Measurements from ENCODE around the gene PRRT1.

Gene PRRT1

GRCh38 chr6:32179766-32180405 is 28.1 kb upstream of the PRRT1 start:
- no peaks in the 10 kb centered on the region for H3K27me3 ChIP-seq (ENCODE audit: control insufficient read depth, insufficient read depth, low read length)
- H3K4me1 ChIP-seq (ENCODE audit: control insufficient read depth, insufficient read depth, low read length) = peaks cover 2% of the 10 kb centered on the region
- no peak for DNase-seq (ENCODE audit: low read depth, low spot score)
- WGBS (ENCODE audit: insufficient coverage, insufficient read length) = no CpG with 5 or more reads among the region's 10 CpGs
- no peaks in the 10 kb centered on the region for H3K9me3 ChIP-seq (ENCODE audit: control insufficient read depth, insufficient read depth, low read length)
- no peak overlapping the region for H3K27ac ChIP-seq (ENCODE audit: low read length)
- H3K36me3 ChIP-seq (ENCODE audit: control insufficient read depth, insufficient read depth, low read length) = peaks cover 8% of the 10 kb centered on the region
- no peak overlapping the region for H3K4me3 ChIP-seq (ENCODE audit: low read length)

DNA sequence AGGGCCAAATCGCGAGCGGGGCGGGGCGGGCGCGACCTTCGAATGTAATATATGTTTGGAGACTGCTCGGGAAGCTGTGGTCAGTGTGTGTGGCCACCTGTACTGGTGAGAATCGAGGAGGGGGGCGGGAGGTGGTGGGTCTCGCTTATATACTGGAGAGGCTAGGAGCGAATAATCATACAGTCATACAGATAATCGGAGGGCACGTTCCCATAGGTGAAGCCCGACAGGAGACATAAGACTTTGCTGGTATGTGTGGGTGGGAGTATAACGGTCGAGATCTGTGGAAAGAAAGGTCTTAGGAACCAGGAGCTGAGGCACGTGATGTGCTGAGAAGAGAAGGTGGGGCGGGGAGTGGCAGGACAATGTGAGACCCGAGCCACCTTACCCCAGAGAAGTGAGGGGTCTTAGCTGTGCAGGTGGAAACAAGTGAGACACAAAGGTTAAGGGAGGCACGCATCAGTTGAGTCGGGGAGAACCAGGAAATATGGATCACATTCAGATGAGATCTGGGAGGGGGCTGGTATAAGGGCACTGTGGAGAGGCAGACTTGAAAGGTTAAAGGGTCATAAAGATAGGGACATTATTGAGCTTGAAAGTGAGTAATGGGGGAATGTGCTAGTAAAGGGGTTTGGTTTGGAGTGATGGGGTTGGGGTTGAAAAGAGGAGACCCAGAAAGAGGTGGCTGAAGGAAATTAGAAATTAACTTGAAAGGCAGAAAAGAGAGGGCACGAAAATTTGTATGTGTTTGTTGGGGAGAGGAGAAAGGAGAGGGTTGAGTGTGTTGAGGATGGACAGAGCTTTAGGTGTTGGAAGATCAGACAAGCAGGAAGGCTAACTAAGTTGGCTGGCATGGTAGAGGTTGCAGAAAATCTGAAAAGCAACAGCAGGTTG is 27.1 kb upstream of the PRRT1 start:
- Histone ChIP-seq H3K36me3 (ENCODE audit: control insufficient read depth, insufficient read depth, low read length) (peaks cover 8% of the 10 kb centered on the region), H3K4me3 (ENCODE audit: low read length) (peak overlapping the region; percentile 75; the same call in 1 of the 2 replicates), H3K27ac (ENCODE audit: low read length) (no peak overlapping the region), H3K27me3 (ENCODE audit: control insufficient read depth, insufficient read depth, low read length) (no peaks in the 10 kb centered on the region), H3K9me3 (ENCODE audit: control insufficient read depth, insufficient read depth, low read length) (no peaks in the 10 kb centered on the region), H3K4me1 (ENCODE audit: control insufficient read depth, insufficient read depth, low read length) (no peaks in the 10 kb centered on the region; the same call in 1 of the 2 replicates)
- DNase-seq (ENCODE audit: low read depth, low spot score) = no peak
- 100% methylated on average over 1 of the region's 24 CpGs for WGBS (ENCODE audit: insufficient coverage, insufficient read length)

DNA sequence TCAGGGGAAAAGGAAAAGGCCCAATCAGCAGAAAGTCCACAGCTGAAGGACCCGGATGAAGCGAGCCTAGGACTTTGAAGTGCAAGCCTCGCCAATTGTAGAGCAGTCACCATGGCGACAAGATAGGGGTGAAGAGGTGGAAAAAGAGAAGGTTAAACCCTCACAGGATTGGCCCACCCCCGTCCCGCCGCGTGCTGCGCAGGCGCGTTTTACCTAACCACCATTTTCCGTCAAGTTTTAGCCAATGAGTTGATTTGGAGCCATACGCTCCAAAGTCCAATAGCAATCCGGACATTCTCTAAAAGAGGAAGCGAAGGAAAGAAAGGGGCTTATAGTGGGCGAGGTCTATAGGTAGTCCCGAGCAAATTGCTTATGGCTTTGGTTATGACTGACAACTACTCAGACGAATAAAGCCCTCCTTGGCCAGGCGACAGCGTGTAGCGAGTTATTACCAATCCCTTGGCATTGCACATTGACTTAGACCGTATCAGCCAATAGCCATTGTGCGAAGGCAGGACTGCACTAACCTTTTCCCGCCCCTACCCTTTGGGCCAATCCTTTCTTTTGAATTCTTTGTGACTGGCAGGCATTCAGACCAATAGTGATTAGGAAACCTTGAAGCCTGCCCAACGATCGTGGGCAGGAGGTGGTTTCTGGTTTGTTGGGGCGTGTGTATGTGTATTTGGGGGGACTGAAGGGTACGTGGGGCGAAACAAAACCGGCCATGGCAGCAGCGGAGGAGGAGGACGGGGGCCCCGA is 26.2 kb upstream of the PRRT1 start, which contains the start of gene RNF5:
Gene RNF5, plus strand, starts transcription at position 618 of the 759 bp plus-strand sequence. Its CDS starts 107 bp downstream, at position 725.
- DNase-seq (ENCODE audit: low read depth, low spot score) = peak; percentile 96
- Histone ChIP-seq H3K36me3 (ENCODE audit: control insufficient read depth, insufficient read depth, low read length) (peaks cover 6% of the 10 kb centered on the region), H3K9me3 (ENCODE audit: control insufficient read depth, insufficient read depth, low read length) (no peaks in the 10 kb centered on the region), H3K27ac (ENCODE audit: low read length) (no peak within 1 kb of the TSS), H3K4me1 (ENCODE audit: control insufficient read depth, insufficient read depth, low read length) (no peaks in the 10 kb centered on the region; the same call in 1 of the 2 replicates), H3K4me3 (ENCODE audit: low read length) (peak within 1 kb of the TSS; percentile 98; the same call in 1 of the 2 replicates), H3K27me3 (ENCODE audit: control insufficient read depth, insufficient read depth, low read length) (no peaks in the 10 kb centered on the region)
- WGBS (ENCODE audit: insufficient coverage, insufficient read length) = no CpG with 5 or more reads among the region's 33 CpGs

DNA sequence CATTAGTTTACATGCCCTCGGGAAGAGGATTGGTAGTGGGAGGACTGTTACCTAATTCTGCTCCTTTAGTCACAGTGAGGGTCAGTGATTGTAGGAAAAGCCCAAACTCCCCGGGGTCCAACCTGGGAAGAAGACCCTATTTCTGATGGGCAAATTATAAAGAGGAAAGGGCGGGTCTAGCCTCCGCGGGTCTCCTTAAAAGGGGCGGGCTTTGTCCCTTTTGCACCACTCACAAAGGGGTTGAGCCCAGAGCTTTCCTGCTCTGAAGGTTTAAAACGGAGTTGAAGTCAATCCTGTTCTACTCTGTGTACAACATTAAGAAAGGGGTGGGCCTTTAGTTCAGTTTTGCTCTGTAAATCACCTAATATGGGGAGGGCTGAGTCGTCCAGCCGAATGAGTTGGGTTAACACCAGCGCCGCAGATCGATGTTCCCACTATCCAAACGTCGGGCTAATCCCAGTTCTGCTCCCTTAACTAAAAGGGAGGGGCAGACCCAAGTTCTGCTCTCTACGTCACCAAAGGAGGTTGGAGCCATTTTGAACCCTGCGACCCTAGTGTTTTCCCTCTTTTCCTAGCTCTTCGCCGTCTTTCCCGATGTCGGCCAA is 25.5 kb upstream of the PRRT1 start:
- Histone ChIP-seq H3K4me1 (ENCODE audit: control insufficient read depth, insufficient read depth, low read length) (peaks cover 2% of the 10 kb centered on the region; the same call in 1 of the 2 replicates), H3K4me3 (ENCODE audit: low read length) (peak overlapping the region; percentile 98; the same call in 1 of the 2 replicates), H3K27ac (ENCODE audit: low read length) (peak overlapping the region; percentile 49), H3K36me3 (ENCODE audit: control insufficient read depth, insufficient read depth, low read length) (peaks cover 6% of the 10 kb centered on the region; the same call in 1 of the 2 replicates), H3K9me3 (ENCODE audit: control insufficient read depth, insufficient read depth, low read length) (no peaks in the 10 kb centered on the region), H3K27me3 (ENCODE audit: control insufficient read depth, insufficient read depth, low read length) (no peaks in the 10 kb centered on the region)
- peak; percentile 98 for DNase-seq (ENCODE audit: low read depth, low spot score)
- WGBS (ENCODE audit: insufficient coverage, insufficient read length) = no CpG with 5 or more reads among the region's 20 CpGs

DNA sequence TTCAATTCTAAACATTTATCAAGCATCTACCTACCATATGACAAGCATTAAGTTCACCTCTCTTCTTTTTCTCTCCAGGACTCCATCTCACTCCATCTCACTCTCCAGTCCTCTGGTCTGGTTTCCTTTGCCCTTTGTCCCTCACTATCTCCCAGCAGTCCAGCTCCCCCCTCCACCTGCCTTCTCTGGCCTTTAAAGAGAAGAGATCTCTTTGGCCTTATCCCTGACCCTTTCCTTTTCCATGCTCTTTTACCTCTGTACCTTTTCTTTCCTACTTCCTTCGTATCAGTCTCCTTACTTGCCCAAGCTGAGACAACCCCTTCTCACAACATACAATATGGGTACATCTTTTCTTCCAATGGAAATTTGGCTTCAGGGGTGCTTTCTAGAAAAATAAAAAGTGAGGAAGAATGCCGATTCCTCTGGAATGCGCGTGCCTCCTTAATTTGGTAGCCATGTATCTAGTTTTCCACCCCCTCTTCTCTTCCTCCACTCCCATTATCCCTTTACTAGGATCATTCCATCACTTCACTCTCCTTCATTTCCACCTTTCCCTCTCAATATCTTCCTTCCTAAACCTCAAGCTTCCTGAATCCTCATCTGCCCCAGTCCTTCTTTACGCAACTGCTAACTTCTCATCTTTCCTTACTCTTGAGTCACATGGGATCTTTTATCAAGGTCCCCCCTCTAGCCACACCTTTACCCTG is 24.9 kb upstream of the PRRT1 start:
- Histone ChIP-seq H3K27ac (ENCODE audit: low read length) (peak overlapping the region; percentile 49), H3K4me1 (ENCODE audit: control insufficient read depth, insufficient read depth, low read length) (peaks cover 2% of the 10 kb centered on the region; the same call in 1 of the 2 replicates), H3K4me3 (ENCODE audit: low read length) (peak overlapping the region; percentile 98; the same call in 1 of the 2 replicates), H3K9me3 (ENCODE audit: control insufficient read depth, insufficient read depth, low read length) (no peaks in the 10 kb centered on the region), H3K36me3 (ENCODE audit: control insufficient read depth, insufficient read depth, low read length) (peaks cover 6% of the 10 kb centered on the region; the same call in 1 of the 2 replicates), H3K27me3 (ENCODE audit: control insufficient read depth, insufficient read depth, low read length) (no peaks in the 10 kb centered on the region)
- DNase-seq (ENCODE audit: low read depth, low spot score) = no peak
- WGBS (ENCODE audit: insufficient coverage, insufficient read length) = 100% methylated on average over 1 of the region's 5 CpGs

GRCh38 chr6:32175711-32176475 is 24.2 kb upstream of the PRRT1 start, which contains the start of gene AGPAT1:
Gene AGPAT1 (minus strand): TSS chr6:32176084. CDS start chr6:32171496, 4,588 bp downstream.
- no peaks in the 10 kb centered on the region for H3K9me3 ChIP-seq (ENCODE audit: control insufficient read depth, insufficient read depth, low read length)
- peak within 1 kb of the TSS; percentile 49 for H3K27ac ChIP-seq (ENCODE audit: low read length)
- H3K4me1 ChIP-seq (ENCODE audit: control insufficient read depth, insufficient read depth, low read length) = peaks cover 2% of the 10 kb centered on the region; the same call in 1 of the 2 replicates
- no CpG with 5 or more reads among the region's 27 CpGs for WGBS (ENCODE audit: insufficient coverage, insufficient read length)
- H3K36me3 ChIP-seq (ENCODE audit: control insufficient read depth, insufficient read depth, low read length) = peaks cover 5% of the 10 kb centered on the region; the same call in 1 of the 2 replicates
- no peaks in the 10 kb centered on the region for H3K27me3 ChIP-seq (ENCODE audit: control insufficient read depth, insufficient read depth, low read length)
- no peak for DNase-seq (ENCODE audit: low read depth, low spot score)
- peak within 1 kb of the TSS; percentile 98 for H3K4me3 ChIP-seq (ENCODE audit: low read length)

DNA sequence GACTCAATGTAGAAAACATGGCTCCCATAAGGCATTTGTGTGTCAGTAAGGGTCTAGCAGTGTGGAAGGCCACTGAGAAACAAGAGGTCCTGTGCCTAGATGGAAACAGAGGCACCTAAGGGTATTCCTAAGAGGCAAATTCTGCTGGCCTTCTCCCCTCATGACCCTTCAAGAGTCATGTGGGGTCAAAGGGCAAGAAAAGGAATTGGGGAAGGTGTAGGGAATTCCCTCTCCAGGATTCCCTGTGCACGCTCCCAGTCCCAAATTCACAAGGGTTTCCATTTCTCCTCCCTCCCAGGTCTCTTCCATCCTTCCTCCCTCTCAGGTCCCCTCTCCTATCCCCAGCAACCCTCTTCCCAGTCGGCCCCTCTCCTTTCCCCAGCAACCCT is 23.6 kb upstream of the PRRT1 start:
- no peak for DNase-seq (ENCODE audit: low read depth, low spot score)
- Histone ChIP-seq H3K27me3 (ENCODE audit: control insufficient read depth, insufficient read depth, low read length) (no peaks in the 10 kb centered on the region), H3K4me1 (ENCODE audit: control insufficient read depth, insufficient read depth, low read length) (peaks cover 2% of the 10 kb centered on the region; the same call in 1 of the 2 replicates), H3K27ac (ENCODE audit: low read length) (no peak overlapping the region), H3K36me3 (ENCODE audit: control insufficient read depth, insufficient read depth, low read length) (peaks cover 8% of the 10 kb centered on the region; the same call in 1 of the 2 replicates), H3K4me3 (ENCODE audit: low read length) (peak overlapping the region; percentile 98; the same call in 1 of the 2 replicates), H3K9me3 (ENCODE audit: control insufficient read depth, insufficient read depth, low read length) (no peaks in the 10 kb centered on the region)
- no CpG with 5 or more reads among the region's 2 CpGs for WGBS (ENCODE audit: insufficient coverage, insufficient read length)

GRCh38 chr6:32174416-32174815 is 22.7 kb upstream of the PRRT1 start:
- H3K36me3 ChIP-seq (ENCODE audit: control insufficient read depth, insufficient read depth, low read length) = peaks cover 16% of the 10 kb centered on the region; the same call in 1 of the 2 replicates
- H3K9me3 ChIP-seq (ENCODE audit: control insufficient read depth, insufficient read depth, low read length) = no peaks in the 10 kb centered on the region
- DNase-seq (ENCODE audit: low read depth, low spot score) = no peak
- no peak overlapping the region for H3K4me3 ChIP-seq (ENCODE audit: low read length)
- WGBS (ENCODE audit: insufficient coverage, insufficient read length) = no CpG with 5 or more reads among the region's 1 CpG
- no peak overlapping the region for H3K27ac ChIP-seq (ENCODE audit: low read length)
- H3K4me1 ChIP-seq (ENCODE audit: control insufficient read depth, insufficient read depth, low read length) = peaks cover 2% of the 10 kb centered on the region; the same call in 1 of the 2 replicates
- no peaks in the 10 kb centered on the region for H3K27me3 ChIP-seq (ENCODE audit: control insufficient read depth, insufficient read depth, low read length)
